Transverse colon (tissue), 4 donors: Measurements from ENCODE around the gene GYPB.
"Not testable (repeated sequence)": the region's sequence is repeated elsewhere in the genome, so short reads cannot be mapped to it uniquely, and the experiment has no call there.

Experiments used
- EP300 ChIP-seq: sonication (generic); formaldehyde crosslinking; IDR thresholded peaks from one replicate; pipeline ENCODE4 v1.6.1; 2017; ENCODE audit warnings: antibody characterized with exemption, low read depth
- POLR2AphosphoS5 ChIP-seq, 3 donors: sonication (generic); formaldehyde crosslinking; IDR thresholded peaks; one replicate each; pipeline ENCODE4 v1.6.1; 2016; ENCODE audit warnings: antibody characterized with exemption in 3 of 3
- TF ChIP-seq, protein P1 (sequence below), 5 experiments: fragments of 200-600 bp in 3 of 5; fragments of 450-650 bp in 2 of 5; sonication (generic) in 3 of 5; IDR thresholded peaks; 1 replicate in 2 of 5; 2 replicates in 3 of 5; pipeline ENCODE4 v1.5.1; 2016 to 2017; ENCODE audit warnings: antibody characterized with exemption in 5 of 5, inconsistent platforms in 3 of 5, mild to moderate bottlenecking in 2 of 5, moderate library complexity in 1 of 5

DNA sequence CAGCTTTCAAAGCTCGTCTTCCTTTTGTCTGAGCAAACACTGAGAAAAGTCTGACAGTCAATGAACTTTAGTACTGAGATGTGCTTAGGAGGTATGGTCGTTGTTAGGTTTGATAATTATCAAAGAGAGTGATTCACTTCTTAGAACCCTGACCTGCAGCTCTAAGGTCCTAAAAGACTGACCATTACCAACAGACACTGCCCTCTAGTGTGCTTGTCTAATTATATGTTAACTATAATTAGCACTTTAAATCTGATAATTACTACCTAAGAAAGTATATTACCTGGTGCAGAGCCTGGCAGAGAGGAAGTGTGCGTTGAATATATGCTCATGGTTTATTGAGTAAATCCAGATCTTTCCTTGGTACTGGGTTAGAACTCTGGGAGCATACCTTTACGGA is 38.4 kb downstream of the GYPB start:
- TF ChIP-seq, protein P1, sequence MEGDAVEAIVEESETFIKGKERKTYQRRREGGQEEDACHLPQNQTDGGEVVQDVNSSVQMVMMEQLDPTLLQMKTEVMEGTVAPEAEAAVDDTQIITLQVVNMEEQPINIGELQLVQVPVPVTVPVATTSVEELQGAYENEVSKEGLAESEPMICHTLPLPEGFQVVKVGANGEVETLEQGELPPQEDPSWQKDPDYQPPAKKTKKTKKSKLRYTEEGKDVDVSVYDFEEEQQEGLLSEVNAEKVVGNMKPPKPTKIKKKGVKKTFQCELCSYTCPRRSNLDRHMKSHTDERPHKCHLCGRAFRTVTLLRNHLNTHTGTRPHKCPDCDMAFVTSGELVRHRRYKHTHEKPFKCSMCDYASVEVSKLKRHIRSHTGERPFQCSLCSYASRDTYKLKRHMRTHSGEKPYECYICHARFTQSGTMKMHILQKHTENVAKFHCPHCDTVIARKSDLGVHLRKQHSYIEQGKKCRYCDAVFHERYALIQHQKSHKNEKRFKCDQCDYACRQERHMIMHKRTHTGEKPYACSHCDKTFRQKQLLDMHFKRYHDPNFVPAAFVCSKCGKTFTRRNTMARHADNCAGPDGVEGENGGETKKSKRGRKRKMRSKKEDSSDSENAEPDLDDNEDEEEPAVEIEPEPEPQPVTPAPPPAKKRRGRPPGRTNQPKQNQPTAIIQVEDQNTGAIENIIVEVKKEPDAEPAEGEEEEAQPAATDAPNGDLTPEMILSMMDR (IDR thresholded peaks at IDR 0.05): not testable (repeated sequence)
- not testable (repeated sequence) for TF ChIP-seq EP300; POLR2AphosphoS5 (IDR thresholded peaks at IDR 0.05)
